ENCODE data around the gene WNT7B. TPM values are rescaled to one million over a fixed set of nuclear protein-coding genes. Genes with fewer than 3 reads are reported as not detected.

The WNT7B gene
- polyA plus RNA-seq, 5 donors: 9.5 to 21.2 (median 18.1) TPM

GRCh38 chr22:45908961-45909360 lies 68.0 kb downstream of the WNT7B start:
- DNase-seq: no peak

- no peak for DNase-seq
Measured at GRCh38 chr22:45907996-45908395, 69.0 kb downstream of the WNT7B start.

GRCh38 chr22:45907378-45907777 lies 69.6 kb downstream of the WNT7B start:
- no peak for DNase-seq

GRCh38 chr22:45906946-45907345 lies 70.0 kb downstream of the WNT7B start:
- DNase-seq: no peak

GRCh38 chr22:45905924-45906865 lies 70.8 kb downstream of the WNT7B start:
- DNase-seq: peak in 1 of 2 donors; percentile 52

- DNase-seq: no peak
Measured at GRCh38 chr22:45905326-45905923, 71.5 kb downstream of the WNT7B start.

- no peak for DNase-seq
Measured at GRCh38 chr22:45904236-45904635, 72.7 kb downstream of the WNT7B start.

- no peak for DNase-seq
Measured at GRCh38 chr22:45903355-45904135, 73.4 kb downstream of the WNT7B start.

- DNase-seq: no peak
Measured at GRCh38 chr22:45897736-45898135, 79.2 kb downstream of the WNT7B start.

GRCh38 chr22:45896964-45897538 lies 79.9 kb downstream of the WNT7B start:
- no peak for DNase-seq

- peak; percentile 68 to 73 for DNase-seq
Measured at GRCh38 chr22:45896153-45896951, 80.6 kb downstream of the WNT7B start.

GRCh38 chr22:45895436-45896152 lies 81.4 kb downstream of the WNT7B start:
- no peak for DNase-seq

GRCh38 chr22:45893516-45893915 lies 83.4 kb downstream of the WNT7B start:
- no peak for DNase-seq

- DNase-seq: no peak
Measured at GRCh38 chr22:45892681-45893461, 84.1 kb downstream of the WNT7B start.

GRCh38 chr22:45891996-45892621 lies 84.9 kb downstream of the WNT7B start:
- no peak for DNase-seq

- no peak for DNase-seq
Measured at GRCh38 chr22:45891471-45891995, 85.4 kb downstream of the WNT7B start.

GRCh38 chr22:45891021-45891421 lies 85.9 kb downstream of the WNT7B start:
- DNase-seq: no peak

- no peak for DNase-seq
Measured at GRCh38 chr22:45890351-45890635, 86.7 kb downstream of the WNT7B start.

Data from right lung (tissue), 5 donors.